Transverse colon (tissue), 4 donors: Measurements from ENCODE around the gene CREB3. TPM values are rescaled to one million over a fixed set of nuclear protein-coding genes. Genes with fewer than 3 reads are reported as not detected.

Experiments
- DNase-seq: peaks from one replicate; pipeline ENCODE4 v3.0.0-alpha.2; 2019
- H3K27ac ChIP-seq, 4 donors: fragments of 200-600 bp; sonication (generic); 2 replicates each; pipeline ENCODE4 v1.5.1; 2016 to 2018; ENCODE audit warnings: inconsistent platforms in 4 of 4
- H3K27me3 ChIP-seq: fragments of 200-600 bp; sonication (generic); 2 replicates; pipeline ENCODE4 v1.5.1; 2017; ENCODE audit warnings: inconsistent platforms
- H3K36me3 ChIP-seq, 4 donors: fragments of 200-600 bp; sonication (generic); 2 replicates each; pipeline ENCODE4 v1.5.1; 2017 to 2019; ENCODE audit warnings: inconsistent platforms in 4 of 4
- H3K4me1 ChIP-seq, 4 donors: fragments of 200-600 bp; sonication (generic); 2 replicates each; pipeline ENCODE4 v1.5.1; 2017 to 2020; ENCODE audit warnings: inconsistent platforms in 4 of 4
- H3K4me3 ChIP-seq, 4 donors: fragments of 200-600 bp; sonication (generic); 1 replicate in 1 of 4; 2 replicates in 3 of 4; pipeline versions ENCODE4 v1.5.1 to v1.6.1; 2017 to 2019; ENCODE audit warnings: inconsistent platforms in 4 of 4
- H3K9me3 ChIP-seq, 2 donors: fragments of 200-600 bp; sonication (generic); 2 replicates each; pipeline ENCODE4 v1.5.1; 2017 to 2019; ENCODE audit warnings: inconsistent platforms in 2 of 2
- CTCF ChIP-seq, 5 experiments: fragments of 200-600 bp in 3 of 5; fragments of 450-650 bp in 2 of 5; sonication (generic) in 3 of 5; IDR thresholded peaks; 1 replicate in 2 of 5; 2 replicates in 3 of 5; pipeline ENCODE4 v1.5.1; 2016 to 2017; ENCODE audit warnings: antibody characterized with exemption in 5 of 5, inconsistent platforms in 3 of 5, mild to moderate bottlenecking in 2 of 5, moderate library complexity in 1 of 5
- EP300 ChIP-seq: sonication (generic); formaldehyde crosslinking; IDR thresholded peaks from one replicate; pipeline ENCODE4 v1.6.1; 2017; ENCODE audit warnings: antibody characterized with exemption, low read depth
- POLR2A ChIP-seq: fragments of 450-650 bp; IDR thresholded peaks from one replicate; pipeline ENCODE4 v1.6.1; 2016; ENCODE audit warnings: antibody characterized with exemption, mild to moderate bottlenecking, moderate library complexity
- POLR2AphosphoS5 ChIP-seq, 3 donors: sonication (generic); formaldehyde crosslinking; IDR thresholded peaks; one replicate each; pipeline ENCODE4 v1.6.1; 2016; ENCODE audit warnings: antibody characterized with exemption in 3 of 3
- WGBS, 2 donors: methylation state at CpG; one replicate each; pipeline ENCODE4 v1.1.5; 2018; ENCODE audit warnings: low coverage in 1 of 2; 5-methylcytosine and 5-hydroxymethylcytosine counted together
- in situ Hi-C, 4 donors: fragments of 200-750 bp; cut with MboI; loops; one replicate each; pipeline versions ENCODE4 v1.15.0 to v1.15.1; 2017; ENCODE audit warnings: low sequenced_read_pairs in 3 of 4, low pct_ligation_motif_present in 1 of 4, low pct_unique_long_range_greater_than_20kb in 1 of 4
- intact Hi-C: fragments of 100-400 bp; cut with DNase I; formaldehyde crosslinking; loops from one replicate; pipeline ENCODE4 v1.15.1; 2023; ENCODE audit warnings: low total_unique reads
- total RNA-seq, 4 donors: library from RNA; depleted of rRNA; stranded (reverse); fragments of >200 nt; gene quantifications; one replicate each; pipeline ENCODE4 v1.1.0, GENCODE V29; 2016

Gene CREB3
- total RNA-seq, 4 donors from 2014 or later, result 22.4 to 69.7 (median 45.5) TPM

- Histone ChIP-seq H3K9me3 (no peaks in the 10 kb centered on the region), H3K4me1 (peaks cover 0 to 21% (median 2%) of the 10 kb centered on the region in 4 donors), H3K27me3 (no peaks in the 10 kb centered on the region), H3K36me3 (peaks cover 0 to 6% (median 0%) of the 10 kb centered on the region in 4 donors), H3K4me3 (peak overlapping the region in 3 of 4 donors; percentile 11 to 75 (median 64)), H3K27ac (peak overlapping the region; percentile 39 to 95 (median 92))
- intact Hi-C loops (no loop called here), in situ Hi-C loops (loop anchor here in 1 of 4 donors (25.0 kb wide), 1 partner anchor 698 kb away; the partner anchor contains the start of gene DNAJB5)
- WGBS, 2 donors, result 93 to 94% methylated on average over 8 to 13 of the region's 13 CpGs
- TF ChIP-seq POLR2A (no peak), EP300 (no peak), POLR2AphosphoS5 (IDR thresholded peaks at IDR 0.05) (no peak), CTCF (IDR thresholded peaks at IDR 0.05) (no peak)
- DNase-seq, result no peak
Measured at GRCh38 chr9:35685506-35685905, 47.0 kb upstream of the CREB3 start.

GRCh38 chr9:35686222-35687203, 46.0 kb upstream of the CREB3 start:
- Histone ChIP-seq H3K27ac (peak overlapping the region; percentile 85 to 95 (median 92)), H3K27me3 (no peaks in the 10 kb centered on the region), H3K4me1 (peaks cover 0 to 21% (median 7%) of the 10 kb centered on the region in 4 donors), H3K9me3 (no peaks in the 10 kb centered on the region), H3K36me3 (peaks cover 0 to 6% (median 0%) of the 10 kb centered on the region in 4 donors), H3K4me3 (peak overlapping the region in 3 of 4 donors; percentile 52 to 75 (median 64))
- WGBS, 2 donors, result 64 to 85% methylated on average over 7 to 11 of the region's 11 CpGs
- in situ Hi-C loops (loop anchor here in 1 of 4 donors (25.0 kb wide), 1 partner anchor 699 kb away; the partner anchor contains the start of gene DNAJB5), intact Hi-C loops (no loop called here)
- no peak for DNase-seq
- no peak for TF ChIP-seq POLR2AphosphoS5 (IDR thresholded peaks at IDR 0.05)

GRCh38 chr9:35687306-35687705, 45.2 kb upstream of the CREB3 start:
- Histone ChIP-seq H3K4me3 (peak overlapping the region; percentile 14 to 75 (median 58)), H3K27ac (peak overlapping the region; percentile 85 to 95 (median 92)), H3K9me3 (no peaks in the 10 kb centered on the region), H3K36me3 (peaks cover 0 to 6% (median 0%) of the 10 kb centered on the region in 4 donors), H3K4me1 (peaks cover 0 to 21% (median 8%) of the 10 kb centered on the region in 4 donors), H3K27me3 (no peaks in the 10 kb centered on the region)
- no peak for DNase-seq
- WGBS, 2 donors, result 60 to 68% methylated on average over 1 to 2 of the region's 2 CpGs
- intact Hi-C loops, result no loop called here
- TF ChIP-seq EP300 (no peak), POLR2A (no peak), POLR2AphosphoS5 (IDR thresholded peaks at IDR 0.05) (no peak), CTCF (IDR thresholded peaks at IDR 0.05) (no peak)
- in situ Hi-C loops, result loop anchor here in 1 of 4 donors (25.0 kb wide), 1 partner anchor 700 kb away; the partner anchor contains the start of gene DNAJB5

GRCh38 chr9:35687972-35688557, 44.4 kb upstream of the CREB3 start:
- peak overlapping the region; percentile 85 to 95 (median 92) for H3K27ac ChIP-seq

More at GRCh38 chr9:35687972-35688557, 44.4 kb upstream of the CREB3 start:
- no peaks in the 10 kb centered on the region for H3K27me3 ChIP-seq
- peak overlapping the region; percentile 14 to 75 (median 58) for H3K4me3 ChIP-seq
- no peak for DNase-seq
- 81% methylated on average over 2 of the region's 2 CpGs; no CpG with 5 or more reads in 1 of the 2 donors for WGBS, 2 donors
- H3K36me3 ChIP-seq, result peaks cover 0 to 6% (median 0%) of the 10 kb centered on the region in 4 donors
- peaks cover 0 to 21% (median 8%) of the 10 kb centered on the region in 4 donors for H3K4me1 ChIP-seq
- TF ChIP-seq CTCF (IDR thresholded peaks at IDR 0.05), result no peak
- no peak for TF ChIP-seq POLR2AphosphoS5 (IDR thresholded peaks at IDR 0.05)
- no peak for TF ChIP-seq EP300
- no peak for TF ChIP-seq POLR2A
- in situ Hi-C loops (loop anchor here in 1 of 4 donors (25.0 kb wide), 1 partner anchor 701 kb away; the partner anchor contains the start of gene DNAJB5), intact Hi-C loops (no loop called here)
- no peaks in the 10 kb centered on the region for H3K9me3 ChIP-seq
